GM23248 (cell line): ENCODE data around the gene HOXC6.

Experiments used
- EZH2 ChIP-seq: fragments of 200-600 bp; sonication (generic); IDR thresholded peaks from 2 replicates; pipeline ENCODE4 v1.6.1; 2018; ENCODE audit warnings: antibody characterized with exemption, mild to moderate bottlenecking; ENCODE audit not compliant: insufficient read depth, poor library complexity, severe bottlenecking
- EZH2phosphoT487 ChIP-seq: fragments of 200-600 bp; sonication (generic); IDR thresholded peaks from 2 replicates; pipeline ENCODE4 v1.6.1; 2018; ENCODE audit warnings: antibody characterized with exemption, moderate library complexity, mild to moderate bottlenecking, low read depth; ENCODE audit not compliant: insufficient read depth

DNA sequence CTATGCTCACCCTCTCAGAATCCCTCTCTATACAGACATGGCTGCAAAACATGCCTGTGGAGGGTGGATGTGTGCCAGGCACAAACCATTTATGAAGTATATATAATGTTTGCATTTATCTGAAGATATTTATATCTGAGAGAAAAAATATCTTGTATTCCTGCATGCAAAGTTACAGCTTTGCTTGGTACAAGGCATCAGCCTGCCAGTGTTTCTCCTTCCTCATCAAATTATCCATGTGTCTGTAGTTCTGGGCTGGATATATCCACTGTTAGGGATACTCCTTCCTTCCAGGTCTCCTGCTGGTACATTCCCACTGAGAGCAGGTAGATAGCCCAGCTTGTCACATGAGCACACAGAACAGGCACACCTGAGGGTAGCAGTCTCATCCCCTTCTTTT is 37.4 kb downstream of the HOXC6 start:
- TF ChIP-seq EZH2 (no peak), EZH2phosphoT487 (no peak)
